Suppressor macrophage treated with lipopolysaccharide for 1 hour (primary cell): ENCODE results near the gene THAP8.
"Not testable (repeated sequence)": the region's sequence is repeated elsewhere in the genome, so short reads cannot be mapped to it uniquely, and the experiment has no call there.

Experiments used
- DNase-seq, 3 donors: peaks; one replicate each; pipeline ENCODE4 v3.0.0-alpha.2; 2020 to 2022

THAP8 gene

GRCh38 chr19:36054119-36054732 lies at the start of gene THAP8:
Gene THAP8 (minus strand): TSS chr19:36054285. CDS start chr19:36054217, 68 bp downstream.
- DNase-seq: peak; percentile 99 to 100 (median 100)

- no peak for DNase-seq
These were observed 49.0 kb upstream of the THAP8 start for GRCh38 chr19:36103040-36103626.

GRCh38 chr19:36101550-36102327 lies 47.7 kb upstream of the THAP8 start:
- DNase-seq: no peak

- peak in 1 of 3 donors; percentile 31 for DNase-seq
These were observed 46.4 kb upstream of the THAP8 start for GRCh38 chr19:36100476-36100875.

GRCh38 chr19:36099166-36099785 lies 45.2 kb upstream of the THAP8 start:
- no peak for DNase-seq

- DNase-seq: no peak
These were observed 43.0 kb upstream of the THAP8 start for GRCh38 chr19:36097036-36097435.

GRCh38 chr19:36093687-36094086 lies 39.6 kb upstream of the THAP8 start:
- DNase-seq: no peak

- no peak for DNase-seq
These were observed 39.1 kb upstream of the THAP8 start for GRCh38 chr19:36093146-36093662.

- DNase-seq: no peak
These were observed 38.5 kb upstream of the THAP8 start for GRCh38 chr19:36092566-36092965.

- DNase-seq: no peak
These were observed 37.0 kb upstream of the THAP8 start for GRCh38 chr19:36090910-36091695.

- DNase-seq: no peak
These were observed 35.8 kb upstream of the THAP8 start for GRCh38 chr19:36089847-36090246.

- DNase-seq: no peak
These were observed 32.2 kb upstream of the THAP8 start for GRCh38 chr19:36086326-36086725.

GRCh38 chr19:36084231-36085009 lies 30.3 kb upstream of the THAP8 start:
- no peak for DNase-seq

GRCh38 chr19:36082916-36083315 lies 28.8 kb upstream of the THAP8 start:
- DNase-seq: no peak

- DNase-seq: no peak
These were observed 27.8 kb upstream of the THAP8 start for GRCh38 chr19:36081894-36082293.

GRCh38 chr19:36081385-36081784 lies 27.3 kb upstream of the THAP8 start:
- DNase-seq: no peak

- DNase-seq: peak in 1 of 3 donors; percentile 12
These were observed 25.4 kb upstream of the THAP8 start for GRCh38 chr19:36079389-36079945.

- no peak for DNase-seq
These were observed 19.2 kb upstream of the THAP8 start for GRCh38 chr19:36073121-36073876.

GRCh38 chr19:36072081-36072480 lies 18.0 kb upstream of the THAP8 start:
- no peak for DNase-seq

- not testable (repeated sequence) for DNase-seq
These were observed 14.9 kb upstream of the THAP8 start for GRCh38 chr19:36068810-36069499.
